HG03108 (cell line): ENCODE measurements around the gene PYURF.

ENCODE experiments used
- ATAC-seq: cut with Tn5 transposase; IDR thresholded peaks from one replicate; pipeline ENCODE4 v1.9.1; 2021; ENCODE audit warnings: moderate library complexity; ENCODE audit not compliant: unreplicated experiment

The PYURF gene

GRCh38 chr4:88514557-88515511 lies 8.7 kb downstream of the PYURF start:
- no peak for ATAC-seq

- ATAC-seq: no peak
Observed at GRCh38 chr4:88511236-88511635, 12.3 kb downstream of the PYURF start.

- no peak for ATAC-seq
Observed at GRCh38 chr4:88503344-88503743, 20.2 kb downstream of the PYURF start.

- ATAC-seq: no peak
Observed at GRCh38 chr4:88497859-88498409, 25.6 kb downstream of the PYURF start.

- ATAC-seq: no peak
Observed at GRCh38 chr4:88489100-88489761, 34.3 kb downstream of the PYURF start.

GRCh38 chr4:88481537-88481936 lies 42.0 kb downstream of the PYURF start:
- no peak for ATAC-seq

- no peak for ATAC-seq
Observed at GRCh38 chr4:88478247-88478646, 45.3 kb downstream of the PYURF start.

GRCh38 chr4:88477229-88477860 lies 46.2 kb downstream of the PYURF start:
- ATAC-seq: no peak
